ENCODE results near the gene LIPT2.

LIPT2 gene

GRCh38 chr11:74494916-74495315 is 1.4 kb upstream of the LIPT2 start:
- DNase-seq, result no peak

- no peak for DNase-seq
Observed at GRCh38 chr11:74493791-74494630, 487 bp upstream of the LIPT2 start.

GRCh38 chr11:74492084-74492483 is 1.4 kb downstream of the LIPT2 start:
- no peak for DNase-seq

- DNase-seq, result no peak
Observed at GRCh38 chr11:74490941-74491340, 2.6 kb downstream of the LIPT2 start.

GRCh38 chr11:74487875-74488274 is 5.6 kb downstream of the LIPT2 start:
- DNase-seq, result no peak

- DNase-seq, result no peak
Observed at GRCh38 chr11:74485868-74486267, 7.7 kb downstream of the LIPT2 start.

- DNase-seq, result no peak
Observed at GRCh38 chr11:74480688-74481417, 12.7 kb downstream of the LIPT2 start.

GRCh38 chr11:74479732-74480123 is 13.8 kb downstream of the LIPT2 start:
- DNase-seq, result no peak

- no peak for DNase-seq
Observed at GRCh38 chr11:74478877-74479731, 14.4 kb downstream of the LIPT2 start.

- DNase-seq, result no peak
Observed at GRCh38 chr11:74476536-74476935, 17.0 kb downstream of the LIPT2 start.

- no peak for DNase-seq
Observed at GRCh38 chr11:74474316-74474715, 19.2 kb downstream of the LIPT2 start.

- no peak for DNase-seq
Observed at GRCh38 chr11:74473382-74474173, 19.9 kb downstream of the LIPT2 start.

GRCh38 chr11:74471668-74472429 is 21.7 kb downstream of the LIPT2 start:
- no peak for DNase-seq

- DNase-seq, result no peak
Observed at GRCh38 chr11:74471037-74471436, 22.5 kb downstream of the LIPT2 start.

GRCh38 chr11:74470526-74470925 is 23.0 kb downstream of the LIPT2 start:
- DNase-seq, result peak; percentile 68

- no peak for DNase-seq
Observed at GRCh38 chr11:74468936-74469335, 24.6 kb downstream of the LIPT2 start.

GRCh38 chr11:74468521-74468920 is 25.0 kb downstream of the LIPT2 start:
- no peak for DNase-seq

GRCh38 chr11:74468058-74468457 is 25.5 kb downstream of the LIPT2 start:
- no peak for DNase-seq

- DNase-seq, result no peak
Observed at GRCh38 chr11:74466916-74467885, 26.3 kb downstream of the LIPT2 start, which contains the start of gene KCNE3. TSS of gene KCNE3 (minus strand) at chr11:74467549. CDS start at chr11:74457563, 9,986 bp downstream.

GRCh38 chr11:74465291-74465708 is 28.2 kb downstream of the LIPT2 start:
- DNase-seq, result no peak
